Glutamatergic neuron (in vitro differentiated cells): ENCODE measurements around the gene CACNA1D. TPM values are rescaled to one million over a fixed set of nuclear protein-coding genes. Genes with fewer than 3 reads are reported as not detected.

ENCODE experiments used
- DNase-seq: peaks from one replicate; pipeline ENCODE4 v3.0.0; 2022
- H3K27ac Mint-ChIP-seq: one replicate; pipeline ENCODE4 v1.8.0; 2020; ENCODE audit warnings: mild to moderate bottlenecking, mixed read lengths, inconsistent platforms; ENCODE audit not compliant: unreplicated experiment
- H3K27me3 Mint-ChIP-seq: one replicate; pipeline ENCODE4 v1.8.0; 2020; ENCODE audit warnings: mild to moderate bottlenecking, moderate library complexity, mixed read lengths, inconsistent platforms; ENCODE audit not compliant: unreplicated experiment
- H3K36me3 Mint-ChIP-seq: one replicate; pipeline ENCODE4 v1.8.0; 2020; ENCODE audit warnings: mild to moderate bottlenecking, mixed read lengths, inconsistent platforms; ENCODE audit not compliant: unreplicated experiment
- H3K4me1 Mint-ChIP-seq: one replicate; pipeline ENCODE4 v1.8.0; 2020; ENCODE audit warnings: mild to moderate bottlenecking, low read depth, mixed read lengths, inconsistent platforms; ENCODE audit not compliant: unreplicated experiment
- H3K4me3 Mint-ChIP-seq: one replicate; pipeline ENCODE4 v1.8.0; 2020; ENCODE audit warnings: mild to moderate bottlenecking, mixed read lengths, inconsistent platforms; ENCODE audit not compliant: unreplicated experiment
- H3K9me3 Mint-ChIP-seq: one replicate; pipeline ENCODE4 v1.8.0; 2020; ENCODE audit warnings: mild to moderate bottlenecking, moderate library complexity, mixed read lengths, inconsistent platforms; ENCODE audit not compliant: unreplicated experiment
- CTCF ChIP-seq: fragments of 200-600 bp; sonication (generic); IDR thresholded peaks from one replicate; pipeline ENCODE4 v1.5.0; 2021; ENCODE audit not compliant: partially characterized antibody, unreplicated experiment
- total RNA-seq: library from RNA; stranded (reverse); fragmentation: NEBNext Ultra II Directional; extraction: Animal tissue kit (Norgen Biotek cat#: 25700); gene quantifications from one replicate; pipeline ENCODE4 v1.2.1, GENCODE V29; 2021; ENCODE audit not compliant: unreplicated experiment

CACNA1D gene
- total RNA-seq, 1 donor from 2014 or later, result 5.0 TPM

- Mint-ChIP-seq H3K4me1 (peaks cover 3% of the 10 kb centered on the region), H3K27me3 (peaks cover 3% of the 10 kb centered on the region), H3K27ac (no peak overlapping the region), H3K36me3 (no peaks in the 10 kb centered on the region), H3K4me3 (no peak overlapping the region), H3K9me3 (no peaks in the 10 kb centered on the region)
- peak; percentile 46 for TF ChIP-seq CTCF
- peak; percentile 6 for DNase-seq
These were observed 318.0 kb downstream of the CACNA1D start for GRCh38 chr3:53812434-53812833.

GRCh38 chr3:53813229-53813628 is 318.8 kb downstream of the CACNA1D start:
- Mint-ChIP-seq H3K27me3 (peaks cover 3% of the 10 kb centered on the region), H3K4me3 (no peak overlapping the region), H3K4me1 (peaks cover 3% of the 10 kb centered on the region), H3K36me3 (no peaks in the 10 kb centered on the region), H3K9me3 (no peaks in the 10 kb centered on the region), H3K27ac (no peak overlapping the region)
- no peak for TF ChIP-seq CTCF
- DNase-seq, result no peak

GRCh38 chr3:53813876-53814275 is 319.5 kb downstream of the CACNA1D start:
- H3K4me3 Mint-ChIP-seq, result no peak overlapping the region
- no peaks in the 10 kb centered on the region for H3K36me3 Mint-ChIP-seq
- no peak overlapping the region for H3K27ac Mint-ChIP-seq
- H3K27me3 Mint-ChIP-seq, result no peaks in the 10 kb centered on the region
- no peak for TF ChIP-seq CTCF
- peaks cover 3% of the 10 kb centered on the region for H3K4me1 Mint-ChIP-seq
- H3K9me3 Mint-ChIP-seq, result peaks cover 2% of the 10 kb centered on the region
- peak; percentile 3 for DNase-seq

- peaks cover 2% of the 10 kb centered on the region for H3K9me3 Mint-ChIP-seq
- H3K36me3 Mint-ChIP-seq, result no peaks in the 10 kb centered on the region
- H3K27me3 Mint-ChIP-seq, result no peaks in the 10 kb centered on the region
- H3K27ac Mint-ChIP-seq, result no peak overlapping the region
- TF ChIP-seq CTCF, result no peak
- H3K4me1 Mint-ChIP-seq, result peaks cover 3% of the 10 kb centered on the region
- no peak for DNase-seq
- no peak overlapping the region for H3K4me3 Mint-ChIP-seq
These were observed 320.7 kb downstream of the CACNA1D start for GRCh38 chr3:53815067-53815466.

GRCh38 chr3:53815651-53816050 is 321.2 kb downstream of the CACNA1D start:
- no peak overlapping the region for H3K27ac Mint-ChIP-seq
- peak; percentile 11 for DNase-seq
- no peaks in the 10 kb centered on the region for H3K27me3 Mint-ChIP-seq
- peaks cover 3% of the 10 kb centered on the region for H3K4me1 Mint-ChIP-seq
- TF ChIP-seq CTCF, result no peak
- no peak overlapping the region for H3K4me3 Mint-ChIP-seq
- H3K9me3 Mint-ChIP-seq, result peaks cover 2% of the 10 kb centered on the region
- H3K36me3 Mint-ChIP-seq, result no peaks in the 10 kb centered on the region
